ENCODE measurements around the gene CYB5R4. TPM values are rescaled to one million over a fixed set of nuclear protein-coding genes. Genes with fewer than 3 reads are reported as not detected.

The CYB5R4 gene
- total and polyA plus RNA-seq, 2 of the 13 experiments (the other 11 are each of a cell fraction or from before 2014, with no cell fraction given) = 5.3 to 26.1 TPM

GRCh38 chr6:83859410-83860358 is at the start of gene CYB5R4 (continued):
- TF ChIP-seq ZFP91 (CRISPR knock-in tag; IDR thresholded peaks at IDR 0.05; ENCODE audit: borderline replicate concordance) = peak; percentile 78; the same call in 1 of the 2 replicates
- no peak for TF ChIP-seq ZSCAN29 (CRISPR knock-in tag; conservative IDR thresholded peaks at IDR 0.05)
- peak; percentile 31 for TF ChIP-seq SKI (IDR thresholded peaks at IDR 0.05; ENCODE audit: partially characterized antibody)
- TF ChIP-seq EHMT2 (IDR thresholded peaks at IDR 0.05; ENCODE audit: borderline replicate concordance, low read depth, low read length) = peak; percentile 100; the same call in 1 of the 2 replicates
- TF ChIP-seq ZNF615 (CRISPR knock-in tag; IDR thresholded peaks at IDR 0.05; ENCODE audit: borderline replicate concordance) = peak; percentile 62; the same call in 1 of the 2 replicates
- peak; percentile 68 to 100; a peak in 3 of 4 replicates for TF ChIP-seq KLF16 (CRISPR knock-in tag; IDR thresholded peaks at IDR 0.05)
- peak; percentile 77 for TF ChIP-seq ZNF292 (CRISPR knock-in tag; IDR thresholded peaks at IDR 0.05; ENCODE audit: borderline replicate concordance, low read depth)
- no peak for TF ChIP-seq ZNF550 (CRISPR knock-in tag; IDR thresholded peaks at IDR 0.05; ENCODE audit: borderline replicate concordance)
- TF ChIP-seq TCF12 (IDR thresholded peaks at IDR 0.05) = no peak
- TF ChIP-seq TCF12 (CRISPR knock-in tag; IDR thresholded peaks at IDR 0.05) = no peak
- peak; percentile 96 for TF ChIP-seq CERS6 (CRISPR knock-in tag; IDR thresholded peaks at IDR 0.05)
- TF ChIP-seq ZNF788 (CRISPR knock-in tag; IDR thresholded peaks at IDR 0.05; ENCODE audit: borderline replicate concordance) = peak; percentile 76; the same call in 1 of the 2 replicates
- TF ChIP-seq FIP1L1 (IDR thresholded peaks at IDR 0.05; ENCODE audit: borderline replicate concordance, insufficient read depth, low read depth, low read length) = no peak
- TF ChIP-seq DBP (CRISPR knock-in tag; IDR thresholded peaks at IDR 0.05; ENCODE audit: not compliant biosample characterization) = peak; percentile 94
- peak; percentile 99 for TF ChIP-seq SIN3A (IDR thresholded peaks at IDR 0.05; ENCODE audit: borderline replicate concordance, low read depth, low read length)
- peak; percentile 86 for TF ChIP-seq GATAD2A (CRISPR knock-in tag; IDR thresholded peaks at IDR 0.05)
- peak; percentile 96 for TF ChIP-seq MED13 (CRISPR knock-in tag; IDR thresholded peaks at IDR 0.05)
- peak; percentile 97 for TF ChIP-seq ZNF557 (CRISPR knock-in tag; IDR thresholded peaks at IDR 0.05)
- peak; percentile 96 for TF ChIP-seq POLR2G (IDR thresholded peaks at IDR 0.05; ENCODE audit: low read depth, low read length)
- TF ChIP-seq SUZ12 (IDR thresholded peaks at IDR 0.05; ENCODE audit: low read depth, low read length) = no peak
- TF ChIP-seq E2F5 (CRISPR knock-in tag; conservative IDR thresholded peaks at IDR 0.05) = peak; percentile 94
- TF ChIP-seq ZKSCAN5 (CRISPR knock-in tag; IDR thresholded peaks at IDR 0.05) = no peak
- no peak for TF ChIP-seq ZNF230 (CRISPR knock-in tag; IDR thresholded peaks at IDR 0.05)
- no peak for TF ChIP-seq RFX1 (IDR thresholded peaks at IDR 0.05)
- TF ChIP-seq ELF3 (CRISPR knock-in tag; IDR thresholded peaks at IDR 0.05) = peak; percentile 90
- TF ChIP-seq ATM (IDR thresholded peaks at IDR 0.05; ENCODE audit: borderline replicate concordance) = no peak

Data from HepG2 (cell line).